Measurements from ENCODE around the gene PSEN1.
A peak's percentile ranks its signal among the peaks of the same experiment; 100 is the strongest.

PSEN1 gene

DNA sequence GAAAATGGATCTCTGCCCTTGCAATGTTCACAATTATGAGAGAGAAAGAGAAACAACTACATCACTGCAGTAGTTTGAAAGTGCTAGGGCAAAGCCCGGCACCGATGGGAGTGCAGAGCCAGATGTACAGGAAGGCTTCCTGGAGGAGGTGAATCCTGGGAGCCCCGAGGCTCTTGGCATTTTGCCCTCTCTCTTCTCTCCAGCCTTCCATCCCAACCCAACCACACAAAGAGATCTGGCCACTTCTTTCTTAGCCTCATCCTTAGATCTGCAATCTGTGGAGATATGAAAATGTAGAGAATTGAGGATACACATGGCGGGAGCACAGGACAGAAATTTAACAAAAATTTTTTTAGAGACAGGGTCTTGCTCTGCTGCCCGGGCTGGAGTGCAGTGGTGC, 97.7 kb downstream of the PSEN1 start:
- WGBS, result 94% methylated on average over 5 of the region's 5 CpGs
- H3K4me1 ChIP-seq (ENCODE audit: insufficient read depth, low read length), result peaks cover 49% of the 10 kb centered on the region

DNA sequence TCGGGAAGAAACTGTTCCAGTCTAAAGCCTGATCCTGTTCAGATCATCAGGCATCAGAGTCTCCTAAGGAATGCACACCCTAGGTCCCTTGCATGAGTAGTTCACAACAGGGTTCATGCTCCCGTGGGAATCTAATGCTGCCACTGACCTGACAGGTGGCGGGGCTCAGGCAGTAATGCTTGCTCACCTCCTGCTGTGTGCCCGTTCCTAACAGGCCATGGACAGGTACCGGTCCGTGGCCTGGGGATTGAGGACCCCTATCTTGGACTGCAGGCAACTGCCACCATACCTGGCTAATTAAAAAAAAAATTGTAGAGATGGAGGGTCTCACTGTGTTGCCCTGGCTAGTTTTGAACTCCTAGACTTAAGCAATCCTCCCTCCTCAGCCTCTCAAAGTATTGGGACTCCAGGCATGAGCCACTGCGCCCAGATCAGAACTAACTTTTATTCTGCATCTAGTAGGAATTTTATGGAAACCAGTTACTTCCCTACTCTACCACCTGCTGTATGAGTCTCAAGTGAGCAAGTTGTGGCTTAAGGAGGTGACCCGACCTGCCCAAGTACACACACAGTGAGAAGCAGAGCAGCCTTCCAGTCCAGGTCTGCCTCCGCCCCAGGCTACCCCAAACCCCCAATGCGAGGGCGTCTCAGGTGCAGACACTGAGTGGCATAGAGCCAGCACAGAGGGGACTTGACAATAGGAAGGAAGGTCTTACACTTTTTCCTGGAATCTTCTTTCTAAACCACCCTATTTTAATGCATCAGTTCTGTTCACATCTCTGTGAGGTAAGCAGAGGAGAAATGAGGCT, 98.5 kb downstream of the PSEN1 start:
- no peaks in the 10 kb centered on the region for H3K36me3 ChIP-seq (ENCODE audit: insufficient read depth, low read length)
- H3K4me1 ChIP-seq (ENCODE audit: insufficient read depth, low read length), result peaks cover 54% of the 10 kb centered on the region
- peak overlapping the region; percentile 96 for H3K27ac ChIP-seq (ENCODE audit: low read depth, low read length)
- 67% methylated on average over 11 of the region's 11 CpGs for WGBS
- peaks cover 53% of the 10 kb centered on the region for H3K27me3 ChIP-seq (ENCODE audit: insufficient read depth, low read length)
- peak overlapping the region; percentile 52 for H3K4me3 ChIP-seq (ENCODE audit: low read length)
- H3K9me3 ChIP-seq (ENCODE audit: insufficient read depth, low read depth, low read length), result no peaks in the 10 kb centered on the region
- peak overlapping the region; percentile 50 for H3K9ac ChIP-seq (ENCODE audit: low read depth, low read length)

More for the DNA sequence above, 97.7 kb downstream of the PSEN1 start:
- no peaks in the 10 kb centered on the region for H3K36me3 ChIP-seq (ENCODE audit: insufficient read depth, low read length)
- H3K9ac ChIP-seq (ENCODE audit: low read depth, low read length), result no peak overlapping the region
- peaks cover 46% of the 10 kb centered on the region for H3K27me3 ChIP-seq (ENCODE audit: insufficient read depth, low read length)
- H3K27ac ChIP-seq (ENCODE audit: low read depth, low read length), result no peak overlapping the region; the same call in 1 of the 2 replicates
- H3K4me3 ChIP-seq (ENCODE audit: low read length), result no peak overlapping the region
- no peaks in the 10 kb centered on the region for H3K9me3 ChIP-seq (ENCODE audit: insufficient read depth, low read depth, low read length)

DNA sequence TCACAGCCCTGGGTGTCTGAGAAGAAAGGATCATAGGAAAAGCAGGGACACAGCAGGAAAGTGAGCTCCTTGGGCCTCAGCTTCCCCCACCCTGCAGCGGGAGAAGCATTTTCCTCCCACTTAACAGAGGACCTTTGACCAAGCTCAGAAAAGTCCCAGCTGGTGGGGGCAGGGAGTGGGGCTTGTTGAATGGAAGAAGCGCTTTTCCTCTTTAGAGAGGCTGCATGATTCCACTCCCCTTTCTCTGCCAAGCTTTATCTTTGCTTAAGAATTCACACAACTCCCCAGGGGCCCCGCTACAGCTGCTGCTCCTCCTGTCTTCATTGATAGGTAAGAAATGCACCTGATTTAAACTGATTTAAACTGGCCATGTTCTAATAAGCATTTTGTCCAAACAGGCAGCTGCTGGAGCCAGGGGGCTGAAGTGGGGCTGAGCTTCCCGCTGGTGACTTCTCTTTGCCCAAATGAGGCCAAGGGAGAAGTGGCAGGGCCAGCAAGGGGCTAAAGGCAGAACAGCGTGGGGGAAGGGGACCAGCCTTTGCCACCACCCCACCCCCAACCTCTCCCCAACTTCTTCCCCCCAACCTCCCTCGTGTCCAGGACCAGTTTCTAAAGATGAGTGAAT, 99.3 kb downstream of the PSEN1 start:
- WGBS, result 0% methylated on average over 3 of the region's 6 CpGs
- H3K4me3 ChIP-seq (ENCODE audit: low read length), result peak overlapping the region; percentile 52
- H3K27me3 ChIP-seq (ENCODE audit: insufficient read depth, low read length), result peaks cover 62% of the 10 kb centered on the region
- H3K9me3 ChIP-seq (ENCODE audit: insufficient read depth, low read depth, low read length), result no peaks in the 10 kb centered on the region
- no peaks in the 10 kb centered on the region for H3K36me3 ChIP-seq (ENCODE audit: insufficient read depth, low read length)
- H3K4me1 ChIP-seq (ENCODE audit: insufficient read depth, low read length), result peaks cover 54% of the 10 kb centered on the region
- peak overlapping the region; percentile 50 for H3K9ac ChIP-seq (ENCODE audit: low read depth, low read length)
- H3K27ac ChIP-seq (ENCODE audit: low read depth, low read length), result peak overlapping the region; percentile 96

DNA sequence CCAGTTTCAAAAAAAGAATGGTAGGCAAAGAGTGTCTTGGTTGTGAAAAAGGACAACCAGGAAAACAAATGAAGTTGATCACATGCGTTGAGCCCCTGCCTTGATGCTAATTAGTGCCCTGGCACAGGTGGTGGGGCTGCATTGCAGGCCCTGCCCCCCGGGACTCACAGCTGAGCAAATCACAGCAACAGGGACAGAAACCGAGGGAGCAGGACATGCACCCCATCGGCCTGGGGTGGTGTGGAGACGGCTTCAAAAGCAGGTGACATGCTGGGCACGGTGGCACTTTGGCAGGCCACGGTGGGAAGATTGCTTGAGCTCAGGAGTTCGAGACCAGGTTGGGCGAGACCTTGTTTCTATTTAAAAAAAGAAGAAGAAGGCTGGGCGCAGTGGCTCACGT, 99.8 kb downstream of the PSEN1 start:
- Histone ChIP-seq H3K9me3 (ENCODE audit: insufficient read depth, low read depth, low read length) (no peaks in the 10 kb centered on the region), H3K27me3 (ENCODE audit: insufficient read depth, low read length) (peaks cover 65% of the 10 kb centered on the region), H3K4me3 (ENCODE audit: low read length) (peak overlapping the region; percentile 52), H3K27ac (ENCODE audit: low read depth, low read length) (peak overlapping the region; percentile 96; the same call in 1 of the 2 replicates), H3K4me1 (ENCODE audit: insufficient read depth, low read length) (peaks cover 56% of the 10 kb centered on the region), H3K9ac (ENCODE audit: low read depth, low read length) (no peak overlapping the region), H3K36me3 (ENCODE audit: insufficient read depth, low read length) (no peaks in the 10 kb centered on the region)
- WGBS, result 28% methylated on average over 11 of the region's 11 CpGs

DNA sequence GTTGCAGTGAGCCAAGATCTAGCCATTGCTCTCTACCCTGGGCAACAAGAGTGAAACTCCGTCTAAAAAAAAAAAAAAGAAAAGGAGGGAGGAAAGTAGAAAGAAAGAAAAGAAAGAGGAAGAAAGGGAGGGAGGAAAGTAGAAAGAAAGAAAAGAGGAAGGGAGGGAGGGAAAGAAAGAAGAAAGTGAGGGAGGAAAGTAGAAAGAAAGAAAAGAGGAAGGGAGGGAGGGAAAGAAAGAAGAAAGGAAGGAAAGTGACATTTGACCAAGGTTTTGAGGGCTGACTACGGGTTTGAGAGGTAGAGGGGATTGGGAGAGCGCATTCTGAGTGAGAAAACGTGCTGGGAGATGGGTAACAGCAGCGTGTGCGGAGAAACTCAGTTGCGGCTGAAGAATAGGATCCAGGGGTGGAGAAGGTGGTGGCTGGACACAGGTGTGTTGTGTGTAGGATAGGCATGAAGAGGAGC, 100.5 kb downstream of the PSEN1 start:
- no peaks in the 10 kb centered on the region for H3K36me3 ChIP-seq (ENCODE audit: insufficient read depth, low read length)
- peak overlapping the region; percentile 7; the same call in 1 of the 2 replicates for H3K9ac ChIP-seq (ENCODE audit: low read depth, low read length)
- H3K4me3 ChIP-seq (ENCODE audit: low read length), result peak overlapping the region; percentile 52
- peaks cover 65% of the 10 kb centered on the region for H3K27me3 ChIP-seq (ENCODE audit: insufficient read depth, low read length)
- no peak overlapping the region; the same call in 1 of the 2 replicates for H3K27ac ChIP-seq (ENCODE audit: low read depth, low read length)
- no peaks in the 10 kb centered on the region for H3K9me3 ChIP-seq (ENCODE audit: insufficient read depth, low read depth, low read length)
- H3K4me1 ChIP-seq (ENCODE audit: insufficient read depth, low read length), result peaks cover 57% of the 10 kb centered on the region
- WGBS, result 23% methylated on average over 6 of the region's 7 CpGs

DNA sequence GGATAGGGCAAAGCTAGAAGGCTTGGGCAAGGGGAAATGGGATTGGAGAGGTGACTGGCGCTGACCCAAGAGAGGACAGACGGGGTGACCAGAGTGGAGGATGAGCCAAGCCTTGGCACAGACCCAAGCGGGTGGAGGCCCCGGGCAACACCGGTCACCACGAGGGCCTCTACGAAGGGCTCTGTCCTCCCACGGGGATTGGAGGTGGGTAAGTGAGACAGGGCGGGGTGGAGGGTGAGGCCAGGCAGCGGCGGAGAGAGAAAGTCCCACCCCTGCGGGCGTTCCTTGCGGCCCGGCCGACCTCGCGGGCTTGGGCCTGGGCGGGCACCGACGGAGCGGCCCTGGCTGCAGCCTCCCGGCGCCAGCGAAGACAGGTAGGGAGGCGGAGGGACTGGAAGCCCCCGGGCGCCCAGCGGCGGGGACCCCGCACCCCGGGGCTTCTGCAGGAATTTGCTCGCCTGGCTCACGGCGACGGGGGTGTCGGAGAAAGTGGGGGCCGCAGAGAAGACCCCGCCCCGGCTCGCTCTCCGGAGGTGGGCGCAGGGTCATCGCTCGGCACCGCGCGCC, 101.0 kb downstream of the PSEN1 start, which contains the start of gene PAPLN:
Gene PAPLN, plus strand, starts transcription at position 288 of the 567 bp plus-strand sequence. CDS start 2,273 bp downstream, outside the sequence.
- Histone ChIP-seq H3K36me3 (ENCODE audit: insufficient read depth, low read length) (no peaks in the 10 kb centered on the region), H3K4me1 (ENCODE audit: insufficient read depth, low read length) (peaks cover 55% of the 10 kb centered on the region), H3K9ac (ENCODE audit: low read depth, low read length) (peak within 1 kb of the TSS; percentile 7; the same call in 1 of the 2 replicates), H3K27ac (ENCODE audit: low read depth, low read length) (peak within 1 kb of the TSS; percentile 96; the same call in 1 of the 2 replicates), H3K4me3 (ENCODE audit: low read length) (peak within 1 kb of the TSS; percentile 52), H3K27me3 (ENCODE audit: insufficient read depth, low read length) (peaks cover 65% of the 10 kb centered on the region), H3K9me3 (ENCODE audit: insufficient read depth, low read depth, low read length) (no peaks in the 10 kb centered on the region)
- WGBS, result 3% methylated on average over 48 of the region's 48 CpGs

DNA sequence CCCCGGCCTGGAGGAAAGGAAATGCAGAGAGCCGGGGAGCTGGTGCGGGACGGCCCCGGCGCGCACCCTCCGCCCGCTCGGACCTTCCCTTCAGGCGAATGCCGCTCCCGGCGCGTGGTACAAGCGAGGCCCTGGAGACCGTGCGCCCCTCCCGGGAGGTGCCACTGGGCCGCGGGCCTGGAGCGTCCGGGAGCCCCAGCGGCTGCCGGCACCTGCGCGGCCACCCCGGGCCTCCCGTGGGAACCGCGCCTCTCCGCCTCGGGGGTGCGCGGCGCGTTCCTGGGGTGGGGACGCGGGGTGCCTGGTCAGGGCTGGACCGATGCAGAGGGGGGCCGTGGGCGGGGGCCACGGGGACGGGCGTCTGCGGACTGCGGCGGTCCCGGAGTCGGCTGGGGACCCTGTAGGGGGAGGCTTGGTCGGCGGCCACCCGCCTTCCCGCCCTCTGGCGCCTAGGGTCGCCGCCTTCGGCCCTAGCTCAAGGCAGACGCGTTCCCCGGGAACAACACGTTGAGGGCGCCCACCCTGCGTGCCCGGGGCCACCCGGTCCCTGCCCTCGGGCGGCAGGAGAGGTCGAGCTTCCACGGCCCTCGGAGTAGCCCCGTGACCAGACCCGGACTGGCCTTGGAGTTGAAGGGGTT, 101.6 kb downstream of the PSEN1 start:
- Histone ChIP-seq H3K27ac (ENCODE audit: low read depth, low read length) (no peak overlapping the region), H3K9ac (ENCODE audit: low read depth, low read length) (peak overlapping the region; percentile 7; the same call in 1 of the 2 replicates), H3K4me3 (ENCODE audit: low read length) (peak overlapping the region; percentile 52), H3K9me3 (ENCODE audit: insufficient read depth, low read depth, low read length) (no peaks in the 10 kb centered on the region), H3K36me3 (ENCODE audit: insufficient read depth, low read length) (no peaks in the 10 kb centered on the region), H3K27me3 (ENCODE audit: insufficient read depth, low read length) (peaks cover 65% of the 10 kb centered on the region), H3K4me1 (ENCODE audit: insufficient read depth, low read length) (peaks cover 49% of the 10 kb centered on the region)
- WGBS, result under 1% methylated on average over 73 of the region's 73 CpGs

DNA sequence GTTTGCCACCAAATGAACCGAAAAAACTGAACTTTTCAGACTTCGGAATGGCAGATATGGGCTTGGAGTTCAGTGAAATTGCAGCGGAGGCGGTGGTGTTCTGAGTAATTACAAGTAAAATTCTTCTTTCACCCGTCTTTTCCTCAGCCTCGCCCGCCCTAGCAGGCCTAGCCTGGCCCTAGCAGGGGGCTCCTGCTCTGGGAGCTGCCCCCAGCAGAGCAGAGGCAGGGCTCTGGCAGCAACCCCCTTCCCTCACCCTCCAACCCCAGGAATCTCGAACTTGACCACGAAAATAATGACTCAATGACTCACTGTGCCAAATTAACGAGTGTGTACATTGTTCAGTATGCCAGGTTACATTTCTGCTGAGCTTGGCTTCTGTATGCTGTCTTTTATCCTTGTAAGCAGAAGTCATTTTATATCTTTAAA, 102.1 kb downstream of the PSEN1 start:
- H3K9ac ChIP-seq (ENCODE audit: low read depth, low read length), result no peak overlapping the region; the same call in 1 of the 2 replicates
- WGBS, result 14% methylated on average over 10 of the region's 10 CpGs
- no peaks in the 10 kb centered on the region for H3K36me3 ChIP-seq (ENCODE audit: insufficient read depth, low read length)
- H3K9me3 ChIP-seq (ENCODE audit: insufficient read depth, low read depth, low read length), result no peaks in the 10 kb centered on the region
- H3K27ac ChIP-seq (ENCODE audit: low read depth, low read length), result no peak overlapping the region
- H3K4me1 ChIP-seq (ENCODE audit: insufficient read depth, low read length), result peaks cover 43% of the 10 kb centered on the region
- peak overlapping the region; percentile 52 for H3K4me3 ChIP-seq (ENCODE audit: low read length)
- H3K27me3 ChIP-seq (ENCODE audit: insufficient read depth, low read length), result peaks cover 61% of the 10 kb centered on the region

DNA sequence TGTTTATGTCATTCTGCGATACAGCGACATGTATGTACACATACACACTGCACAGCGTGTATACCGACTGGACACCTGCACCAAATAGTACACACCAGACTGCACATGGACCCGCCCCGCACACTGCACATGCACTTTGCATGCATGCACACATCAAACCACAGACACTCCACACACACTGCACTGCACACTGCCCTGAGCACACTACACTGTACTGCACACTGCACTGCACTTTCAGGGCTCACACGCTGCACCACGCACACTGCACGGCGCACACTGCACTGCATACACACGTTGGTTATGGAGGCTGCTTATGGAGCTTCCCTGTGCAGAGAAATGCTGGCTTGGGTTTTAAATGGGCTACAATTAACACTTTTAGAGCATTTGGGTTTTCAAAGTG, 102.6 kb downstream of the PSEN1 start:
- 90% methylated on average over 11 of the region's 11 CpGs for WGBS
- Histone ChIP-seq H3K9me3 (ENCODE audit: insufficient read depth, low read depth, low read length) (no peaks in the 10 kb centered on the region), H3K27ac (ENCODE audit: low read depth, low read length) (no peak overlapping the region), H3K36me3 (ENCODE audit: insufficient read depth, low read length) (no peaks in the 10 kb centered on the region), H3K4me1 (ENCODE audit: insufficient read depth, low read length) (peaks cover 38% of the 10 kb centered on the region), H3K4me3 (ENCODE audit: low read length) (peak overlapping the region; percentile 38), H3K27me3 (ENCODE audit: insufficient read depth, low read length) (peaks cover 59% of the 10 kb centered on the region), H3K9ac (ENCODE audit: low read depth, low read length) (no peak overlapping the region)

DNA sequence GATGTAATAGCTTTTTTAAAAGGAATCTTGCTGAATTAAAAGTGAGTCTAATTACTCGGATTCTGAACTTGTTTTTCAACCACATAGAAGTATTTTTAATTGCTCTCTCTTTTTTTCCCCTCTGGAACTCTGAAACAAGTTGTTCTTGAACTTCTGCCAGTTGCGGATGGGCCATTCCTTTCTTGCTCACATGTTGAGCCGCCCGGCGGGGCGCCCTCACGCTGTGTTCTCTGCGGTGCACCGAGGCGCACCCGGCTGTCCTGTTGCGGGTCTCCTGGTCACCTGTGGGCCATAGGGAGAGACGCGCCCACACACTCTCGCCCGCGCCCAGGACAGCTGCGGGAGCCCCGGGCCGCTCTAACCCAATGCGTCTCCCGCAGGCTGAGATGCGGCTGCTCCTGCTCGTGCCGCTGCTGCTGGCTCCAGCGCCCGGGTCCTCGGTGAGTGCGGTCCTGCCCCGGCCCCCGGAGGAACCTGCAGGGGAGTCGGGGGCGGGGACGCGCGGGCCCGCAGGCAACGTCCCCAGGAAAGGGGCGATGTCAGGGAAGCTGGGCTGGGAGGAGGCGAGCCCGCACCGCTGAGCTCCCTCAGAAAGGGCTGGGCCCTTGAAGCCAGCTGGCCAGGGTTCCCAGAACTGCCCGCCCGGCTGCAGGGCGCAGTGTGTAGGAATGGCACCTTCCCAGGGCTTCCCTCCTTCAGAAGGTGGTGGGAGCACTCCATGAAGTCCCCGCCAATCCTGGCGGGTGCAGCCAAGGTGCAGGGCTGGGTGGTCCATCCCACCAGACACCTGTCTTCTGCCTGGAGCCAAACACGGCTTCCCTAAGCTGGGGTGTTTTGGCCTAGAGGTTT, 103.3 kb downstream of the PSEN1 start:
- WGBS, result 14% methylated on average over 48 of the region's 48 CpGs
- Histone ChIP-seq H3K27me3 (ENCODE audit: insufficient read depth, low read length) (peaks cover 59% of the 10 kb centered on the region), H3K4me3 (ENCODE audit: low read length) (peak overlapping the region; percentile 38), H3K36me3 (ENCODE audit: insufficient read depth, low read length) (no peaks in the 10 kb centered on the region), H3K9ac (ENCODE audit: low read depth, low read length) (no peak overlapping the region), H3K4me1 (ENCODE audit: insufficient read depth, low read length) (peaks cover 31% of the 10 kb centered on the region), H3K9me3 (ENCODE audit: insufficient read depth, low read depth, low read length) (no peaks in the 10 kb centered on the region), H3K27ac (ENCODE audit: low read depth, low read length) (no peak overlapping the region)
